OCI-LY7 (cell line): ENCODE measurements around the gene SBF2.

Source experiments
- EZH2phosphoT487 ChIP-seq: fragments of 200-600 bp; sonication (generic); IDR thresholded peaks from 2 replicates; pipeline ENCODE4 v1.6.1; 2018; ENCODE audit warnings: low read depth, borderline replicate concordance, mild to moderate bottlenecking, mixed run types, antibody characterized with exemption, low read length, moderate library complexity, mixed read lengths
- TF ChIP-seq, protein P1 (sequence below): fragments of 200-600 bp; sonication (generic); conservative IDR thresholded peaks from 2 replicates; pipeline ENCODE4 v1.5.1; 2014; ENCODE audit warnings: mild to moderate bottlenecking, antibody characterized with exemption, low read length, moderate library complexity, mixed read lengths

DNA sequence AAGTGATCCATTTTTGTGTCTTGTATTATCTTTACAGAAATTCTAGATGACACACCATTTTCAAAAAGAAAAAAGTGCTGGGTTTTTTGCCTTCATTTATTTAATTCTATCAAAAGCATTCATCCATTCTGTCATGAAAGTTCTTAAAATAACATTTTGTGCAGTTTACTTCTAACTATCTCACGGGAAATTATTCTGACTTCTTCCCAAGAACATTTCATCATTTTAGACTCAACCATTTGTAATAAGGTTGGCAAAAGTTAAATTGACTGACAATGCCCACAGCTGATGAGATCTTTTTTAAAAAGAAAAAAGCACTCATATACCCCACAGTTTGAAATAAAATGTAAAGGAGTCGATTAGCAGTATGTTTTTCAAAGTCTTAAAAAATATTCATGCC is 68.5 kb downstream of the SBF2 start:
- TF ChIP-seq, protein P1, sequence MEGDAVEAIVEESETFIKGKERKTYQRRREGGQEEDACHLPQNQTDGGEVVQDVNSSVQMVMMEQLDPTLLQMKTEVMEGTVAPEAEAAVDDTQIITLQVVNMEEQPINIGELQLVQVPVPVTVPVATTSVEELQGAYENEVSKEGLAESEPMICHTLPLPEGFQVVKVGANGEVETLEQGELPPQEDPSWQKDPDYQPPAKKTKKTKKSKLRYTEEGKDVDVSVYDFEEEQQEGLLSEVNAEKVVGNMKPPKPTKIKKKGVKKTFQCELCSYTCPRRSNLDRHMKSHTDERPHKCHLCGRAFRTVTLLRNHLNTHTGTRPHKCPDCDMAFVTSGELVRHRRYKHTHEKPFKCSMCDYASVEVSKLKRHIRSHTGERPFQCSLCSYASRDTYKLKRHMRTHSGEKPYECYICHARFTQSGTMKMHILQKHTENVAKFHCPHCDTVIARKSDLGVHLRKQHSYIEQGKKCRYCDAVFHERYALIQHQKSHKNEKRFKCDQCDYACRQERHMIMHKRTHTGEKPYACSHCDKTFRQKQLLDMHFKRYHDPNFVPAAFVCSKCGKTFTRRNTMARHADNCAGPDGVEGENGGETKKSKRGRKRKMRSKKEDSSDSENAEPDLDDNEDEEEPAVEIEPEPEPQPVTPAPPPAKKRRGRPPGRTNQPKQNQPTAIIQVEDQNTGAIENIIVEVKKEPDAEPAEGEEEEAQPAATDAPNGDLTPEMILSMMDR = no peak
- TF ChIP-seq EZH2phosphoT487 = no peak
